ENCODE results near the gene ZCCHC7. TPM values are rescaled to one million over a fixed set of nuclear protein-coding genes. Genes with fewer than 3 reads are reported as not detected.

The ZCCHC7 gene
- total and polyA plus RNA-seq, 2 of the 8 experiments (the other 6 are each of a cell fraction or from before 2014, with no cell fraction given) = 12.2 to 27.5 TPM

DNA sequence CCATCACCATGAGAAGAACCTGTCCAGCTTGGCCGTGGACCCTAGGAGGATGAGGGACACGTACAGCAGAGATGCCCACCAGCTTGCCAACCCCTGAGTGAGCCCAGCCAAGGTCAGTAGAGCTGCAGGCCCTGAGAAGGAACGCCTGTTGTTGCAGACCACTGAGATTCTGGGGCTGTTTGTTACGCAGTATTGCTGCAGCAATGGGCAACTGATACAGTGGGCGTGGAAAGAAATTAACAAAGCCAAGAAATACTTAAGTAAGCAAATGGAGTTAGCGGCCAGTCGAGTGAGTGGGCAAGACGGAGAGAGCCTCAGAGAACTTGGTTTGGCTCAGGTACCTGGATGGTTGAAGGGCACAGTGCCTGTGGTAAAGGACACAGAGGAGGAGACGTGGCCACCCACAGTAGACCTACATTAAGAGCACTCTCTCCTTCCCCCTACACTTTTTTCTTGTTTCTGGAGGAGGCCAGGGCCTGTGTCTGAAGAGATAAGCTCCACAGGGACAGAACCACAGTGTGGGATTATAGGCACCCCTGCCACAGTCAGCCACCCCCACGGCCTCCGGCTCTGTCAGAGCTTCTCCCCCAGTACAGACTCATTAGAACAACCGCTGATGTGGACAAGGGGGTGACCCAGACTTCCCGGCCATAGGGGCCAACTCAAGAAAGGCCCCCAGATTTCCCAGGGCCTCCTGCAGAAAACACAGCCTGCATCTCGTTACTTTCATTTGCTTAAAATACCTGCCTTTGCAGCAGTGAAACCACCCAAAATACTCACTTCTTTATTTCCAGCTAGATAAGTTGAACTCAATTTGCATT lies 262.0 kb downstream of the ZCCHC7 start (continued):
- TF ChIP-seq JUND (IDR thresholded peaks at IDR 0.05; ENCODE audit: low read length) = no peak
- no peak for TF ChIP-seq POLR2AphosphoS5 (IDR thresholded peaks at IDR 0.05; ENCODE audit: low read depth, low read length)
- no peak for TF ChIP-seq POU5F1 (IDR thresholded peaks at IDR 0.05; ENCODE audit: low read depth, low read length)
- TF ChIP-seq, protein P1, sequence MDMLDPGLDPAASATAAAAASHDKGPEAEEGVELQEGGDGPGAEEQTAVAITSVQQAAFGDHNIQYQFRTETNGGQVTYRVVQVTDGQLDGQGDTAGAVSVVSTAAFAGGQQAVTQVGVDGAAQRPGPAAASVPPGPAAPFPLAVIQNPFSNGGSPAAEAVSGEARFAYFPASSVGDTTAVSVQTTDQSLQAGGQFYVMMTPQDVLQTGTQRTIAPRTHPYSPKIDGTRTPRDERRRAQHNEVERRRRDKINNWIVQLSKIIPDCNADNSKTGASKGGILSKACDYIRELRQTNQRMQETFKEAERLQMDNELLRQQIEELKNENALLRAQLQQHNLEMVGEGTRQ (IDR thresholded peaks at IDR 0.05; ENCODE audit: low read length) = no peak
- TF ChIP-seq FOSL1 (IDR thresholded peaks at IDR 0.05; ENCODE audit: insufficient read depth, low read depth, low read length) = no peak
- TF ChIP-seq TAF1 (IDR thresholded peaks at IDR 0.05; ENCODE audit: low read depth, low read length) = no peak
